Right lobe of liver (tissue), 6 donors: ENCODE results near the gene RABL3. TPM values are rescaled to one million over a fixed set of nuclear protein-coding genes. Genes with fewer than 3 reads are reported as not detected.
"Not testable (repeated sequence)": the region's sequence is repeated elsewhere in the genome, so short reads cannot be mapped to it uniquely, and the experiment has no call there.

Source experiments
- ATAC-seq, 4 donors: fragments of 200-7000 bp; cut with Tn5 transposase; one replicate each; pipeline ENCODE4 v1.9.1; 2020; ENCODE audit warnings: mild to moderate bottlenecking in 4 of 4, moderate library complexity in 4 of 4
- DNase-seq, 3 donors: peaks; one replicate each; pipeline ENCODE4 v3.0.0-alpha.2; 2020
- H3K27ac ChIP-seq, 3 donors: fragments of 200-600 bp; one replicate each; pipeline ENCODE4 v1.8.0; 2022
- H3K27me3 ChIP-seq, 2 donors: fragments of 200-600 bp; one replicate each; pipeline ENCODE4 v1.8.0; 2022
- H3K36me3 ChIP-seq, 4 donors: fragments of 200-600 bp; sonication (generic) in 1 of 4; one replicate each; pipeline versions ENCODE4 v1.5.1 to v1.8.0; 2017 to 2022; ENCODE audit warnings: control low read depth in 1 of 4
- H3K4me1 ChIP-seq, 4 donors: fragments of 200-600 bp; sonication (generic) in 1 of 4; one replicate each; pipeline versions ENCODE4 v1.5.1 to v1.8.0; 2017 to 2022; ENCODE audit warnings: control low read depth in 1 of 4
- H3K4me3 ChIP-seq, 3 donors: fragments of 200-600 bp; one replicate each; pipeline ENCODE4 v1.8.0; 2022
- H3K9me3 ChIP-seq, 4 donors: fragments of 200-600 bp; sonication (generic) in 1 of 4; one replicate each; pipeline versions ENCODE4 v1.5.1 to v1.8.0; 2017 to 2022; ENCODE audit warnings: control low read depth in 1 of 4
- CTCF ChIP-seq, 4 donors: fragments of 200-600 bp in 3 of 4; fragments of 450-650 bp in 1 of 4; IDR thresholded peaks; one replicate each; pipeline versions ENCODE4 v1.5.1 to v1.8.0; 2016 to 2022; ENCODE audit warnings: antibody characterized with exemption in 4 of 4, mild to moderate bottlenecking in 2 of 4
- POLR2A ChIP-seq: fragments of 450-650 bp; IDR thresholded peaks from one replicate; pipeline ENCODE4 v1.6.1; 2017; ENCODE audit warnings: antibody characterized with exemption, mild to moderate bottlenecking
- WGBS: methylation state at CpG from one replicate; pipeline ENCODE4 v1.1.6; 2018; ENCODE audit warnings: low coverage, low lambda C conversion rate; ENCODE audit not compliant: insufficient coverage; ENCODE audit errors: missing lambda C conversion rate; 5-methylcytosine and 5-hydroxymethylcytosine counted together
- intact Hi-C, 2 donors: fragments of 100-400 bp; cut with DNase I; formaldehyde crosslinking; loops; one replicate each; pipeline versions ENCODE4 v1.11.2 to v1.14.1; 2022
- total RNA-seq, 6 experiments: library from RNA; depleted of rRNA in 2 of 6; stranded (reverse); fragments of >200 nt in 2 of 6; fragmentation: NEBNext Ultra II Directional in 3 of 6; extraction: Animal tissue kit (Norgen Biotek cat#: 25700) in 3 of 6; gene quantifications; one replicate each; pipeline versions ENCODE4 v1.1.0 to v1.2.4, GENCODE V29; 2016 to 2023
- donor health status: DM: no; HTN: yes; CAD: no.
- donor health status: DM: no; HTN: no; CAD: no.
- donor health status: DM: no; HTN: no; CAD: no.
- donor health status: DM: no; HTN: yes; CAD: no.
- donor health status: DM: no; HTN: yes; CAD: no.

Gene RABL3
- total RNA-seq, 6 experiments from 2014 or later = 12.0 to 18.4 (median 13.2) TPM

- Histone ChIP-seq H3K9me3 (no peaks in the 10 kb centered on the region), H3K27me3 (no peaks in the 10 kb centered on the region), H3K4me1 (peaks cover 0 to 12% (median 7%) of the 10 kb centered on the region in 4 donors), H3K27ac (peak overlapping the region in 1 of 3 donors; percentile 98), H3K4me3 (peak overlapping the region; percentile 82 to 95 (median 85)), H3K36me3 (no peaks in the 10 kb centered on the region)
- DNase-seq (no peak), ATAC-seq (no peak)
- WGBS = 61% methylated on average over 5 of the region's 6 CpGs
- TF ChIP-seq POLR2A = no peak
- TF ChIP-seq CTCF (IDR thresholded peaks at IDR 0.05) = no peak
- intact Hi-C loops = no loop called here
These were observed 1.4 kb upstream of the RABL3 start for GRCh38 chr3:120743556-120744195.

GRCh38 chr3:120742849-120743365, 591 bp upstream of the RABL3 start:
- WGBS = 0% methylated on average over 26 of the region's 26 CpGs
- no peaks in the 10 kb centered on the region for H3K36me3 ChIP-seq
- DNase-seq (peak; percentile 48 to 61 (median 49)), ATAC-seq (peak; percentile 28 to 48 (median 32))
- H3K9me3 ChIP-seq = no peaks in the 10 kb centered on the region
- no peak for TF ChIP-seq POLR2A
- no peak for TF ChIP-seq CTCF (IDR thresholded peaks at IDR 0.05)
- peaks cover 0 to 12% (median 7%) of the 10 kb centered on the region in 4 donors for H3K4me1 ChIP-seq
- H3K4me3 ChIP-seq = peak overlapping the region; percentile 82 to 95 (median 85)
- no peaks in the 10 kb centered on the region for H3K27me3 ChIP-seq
- H3K27ac ChIP-seq = peak overlapping the region; percentile 52 to 98 (median 98)
- intact Hi-C loops = no loop called here

GRCh38 chr3:120741837-120742197, 499 bp downstream of the RABL3 start:
- H3K36me3 ChIP-seq = no peaks in the 10 kb centered on the region
- H3K27me3 ChIP-seq = no peaks in the 10 kb centered on the region
- TF ChIP-seq POLR2A (no peak), CTCF (IDR thresholded peaks at IDR 0.05) (no peak)
- H3K27ac ChIP-seq = peak overlapping the region; percentile 91 to 98 (median 98)
- DNase-seq = no peak
- peak in 3 of 4 donors; percentile 6 to 28 (median 7) for ATAC-seq
- H3K4me3 ChIP-seq = peak overlapping the region; percentile 82 to 95 (median 85)
- intact Hi-C loops = no loop called here
- H3K9me3 ChIP-seq = no peaks in the 10 kb centered on the region
- 5% methylated on average over 10 of the region's 10 CpGs for WGBS
- peaks cover 0 to 12% (median 7%) of the 10 kb centered on the region in 4 donors for H3K4me1 ChIP-seq

- Histone ChIP-seq H3K36me3 (no peaks in the 10 kb centered on the region), H3K4me3 (peak overlapping the region; percentile 82 to 95 (median 85)), H3K27ac (no peak overlapping the region), H3K4me1 (peaks cover 0 to 12% (median 7%) of the 10 kb centered on the region in 4 donors), H3K9me3 (no peaks in the 10 kb centered on the region), H3K27me3 (no peaks in the 10 kb centered on the region)
- DNase-seq = no peak
- no peak for ATAC-seq
- intact Hi-C loops = no loop called here
- TF ChIP-seq CTCF (IDR thresholded peaks at IDR 0.05) = no peak
- WGBS = 51% methylated on average over 3 of the region's 3 CpGs
These were observed 996 bp downstream of the RABL3 start for GRCh38 chr3:120741320-120741719.

GRCh38 chr3:120738006-120738405, 4.3 kb downstream of the RABL3 start:
- H3K27ac ChIP-seq, H3K27me3 ChIP-seq, intact Hi-C loops, H3K4me3 ChIP-seq, H3K9me3 ChIP-seq, H3K36me3 ChIP-seq, H3K4me1 ChIP-seq, ATAC-seq, DNase-seq: not testable (repeated sequence)
- 93% methylated on average over 5 of the region's 8 CpGs for WGBS
